Stromal cell of bone marrow (primary cell): ENCODE data around the gene RAD9A.

Experiments used
- DNase-seq: peaks from one replicate; pipeline ENCODE4 v3.0.0-alpha.2; 2012; ENCODE audit warnings: low read depth

The RAD9A gene

GRCh38 chr11:67441098-67441563 is 49.3 kb downstream of the RAD9A start:
- no peak for DNase-seq

- no peak for DNase-seq
These were observed 50.1 kb downstream of the RAD9A start for GRCh38 chr11:67441731-67442351.

GRCh38 chr11:67442504-67443404 is 51.0 kb downstream of the RAD9A start:
- DNase-seq = no peak

- DNase-seq = no peak
These were observed 53.7 kb downstream of the RAD9A start for GRCh38 chr11:67445515-67445914.
